Prostate gland (tissue), 2 donors: Measurements from ENCODE around the gene GSG1. TPM values are rescaled to one million over a fixed set of nuclear protein-coding genes. Genes with fewer than 3 reads are reported as not detected.

Experiments used
- DNase-seq: peaks from one replicate; pipeline ENCODE4 v3.0.0-alpha.2; 2019; ENCODE audit warnings: low spot score
- H3K27ac ChIP-seq, 2 donors: fragments of 200-600 bp; sonication (generic); 2 replicates each; pipeline ENCODE4 v1.5.1; 2017 to 2019
- H3K27me3 ChIP-seq: fragments of 200-600 bp; sonication (generic); replicated peaks from 2 replicates; pipeline ENCODE4 v1.5.1; 2019; ENCODE audit not compliant: insufficient read depth
- H3K36me3 ChIP-seq, 2 donors: fragments of 200-600 bp; sonication (generic); 1 replicate in 1 of 2; 2 replicates in 1 of 2; pipeline versions ENCODE4 v1.5.1 to v1.8.1; 2017 to 2019
- H3K4me1 ChIP-seq: fragments of 200-600 bp; sonication (generic); replicated peaks from 2 replicates; pipeline ENCODE4 v1.5.1; 2019
- H3K4me3 ChIP-seq, 2 donors: fragments of 200-600 bp; sonication (generic); 2 replicates each; pipeline ENCODE4 v1.5.1; 2017 to 2019
- H3K9me3 ChIP-seq: fragments of 200-600 bp; sonication (generic); 2 replicates; pipeline ENCODE4 v1.5.1; 2017
- CTCF ChIP-seq, 4 experiments: fragments of 200-600 bp in 2 of 4; fragments of 450-650 bp in 2 of 4; sonication (generic) in 2 of 4; IDR thresholded peaks; 1 replicate in 3 of 4; 2 replicates in 1 of 4; pipeline ENCODE4 v1.5.1; 2016 to 2019; ENCODE audit warnings: antibody characterized with exemption in 4 of 4, mild to moderate bottlenecking in 2 of 4, moderate library complexity in 2 of 4
- POLR2A ChIP-seq: fragments of 450-650 bp; IDR thresholded peaks from one replicate; pipeline ENCODE4 v1.6.1; 2016; ENCODE audit warnings: antibody characterized with exemption, mild to moderate bottlenecking
- POLR2AphosphoS5 ChIP-seq: sonication (generic); formaldehyde crosslinking; IDR thresholded peaks from one replicate; pipeline ENCODE4 v1.6.1; 2017; ENCODE audit warnings: antibody characterized with exemption
- WGBS: methylation state at CpG from one replicate; pipeline ENCODE4 v1.1.5; 2018; 5-methylcytosine and 5-hydroxymethylcytosine counted together
- intact Hi-C: fragments of 100-400 bp; cut with DNase I; formaldehyde crosslinking; loops from one replicate; pipeline ENCODE4 v1.14.2; 2022
- total RNA-seq, 2 donors: library from RNA; depleted of rRNA; stranded (reverse); fragments of >200 nt; gene quantifications; one replicate each; pipeline ENCODE4 v1.1.0, GENCODE V29; 2016

Gene GSG1
- total RNA-seq, 2 donors from 2014 or later = 21.2 TPM; not detected in 1

DNA sequence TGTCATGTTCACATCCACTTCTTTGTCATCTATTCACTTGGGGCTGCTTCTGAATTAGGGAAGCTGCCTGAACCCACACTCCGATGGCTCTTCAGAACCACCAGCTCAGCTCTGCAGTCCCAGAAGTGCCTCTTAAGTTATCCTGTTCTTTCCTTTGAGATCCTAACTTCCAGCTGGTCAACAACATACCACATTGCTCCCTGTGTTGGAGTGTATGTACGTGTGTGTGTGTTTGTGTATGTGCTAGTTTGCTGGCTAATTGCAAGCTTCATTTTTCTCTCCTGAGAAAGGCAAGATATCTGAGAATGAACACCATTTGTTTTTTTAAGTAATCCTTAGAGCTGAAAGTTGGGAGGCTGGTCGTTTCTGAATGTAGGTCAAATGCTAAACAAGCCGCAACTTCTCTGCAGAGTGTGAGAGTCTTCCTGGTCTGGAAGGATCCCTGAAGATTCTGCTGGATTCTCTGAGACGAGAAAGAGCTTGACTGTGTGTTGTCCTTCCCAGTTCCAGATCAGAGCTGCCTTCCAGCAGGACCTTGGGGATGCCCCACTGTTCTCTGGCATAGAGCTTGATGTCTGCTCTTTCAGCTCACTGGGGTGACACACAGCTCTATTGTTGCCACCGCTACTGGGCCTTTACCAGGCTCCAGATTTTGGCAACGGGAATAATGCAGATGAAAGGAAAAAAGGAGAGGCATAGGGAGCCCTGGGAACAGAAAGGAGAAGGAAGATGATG, 839 bp downstream of the GSG1 start:
- DNase-seq = no peak
- peaks cover 17% of the 10 kb centered on the region for H3K4me1 ChIP-seq

GRCh38 chr12:13101821-13102375, 1.6 kb downstream of the GSG1 start:
- 42% methylated on average over 10 of the region's 10 CpGs for WGBS
- intact Hi-C loops = loop anchor here (5.0 kb wide), 1 partner anchor 100 kb away; no protein-coding TSS in a partner anchor
- Histone ChIP-seq H3K27ac (peak overlapping the region; percentile 94 to 95), H3K9me3 (no peaks in the 10 kb centered on the region), H3K27me3 (no peaks in the 10 kb centered on the region), H3K4me3 (peak overlapping the region; percentile 46 to 48), H3K36me3 (no peaks in the 10 kb centered on the region), H3K4me1 (peaks cover 17% of the 10 kb centered on the region)
- DNase-seq = peak; percentile 64
- no peak for TF ChIP-seq CTCF (IDR thresholded peaks at IDR 0.05)
- TF ChIP-seq POLR2AphosphoS5 = peak; percentile 57
- no peak for TF ChIP-seq POLR2A

More for the DNA sequence above, 839 bp downstream of the GSG1 start:
- 54% methylated on average over 7 of the region's 7 CpGs for WGBS
- H3K9me3 ChIP-seq = no peaks in the 10 kb centered on the region
- no peaks in the 10 kb centered on the region for H3K36me3 ChIP-seq
- no peak overlapping the region for H3K4me3 ChIP-seq
- TF ChIP-seq POLR2AphosphoS5 (no peak), POLR2A (no peak), CTCF (IDR thresholded peaks at IDR 0.05) (no peak)
- intact Hi-C loops = loop anchor here (5.0 kb wide), 1 partner anchor 100 kb away; no protein-coding TSS in a partner anchor
- H3K27ac ChIP-seq = peak overlapping the region; percentile 94 to 95
- no peaks in the 10 kb centered on the region for H3K27me3 ChIP-seq

DNA sequence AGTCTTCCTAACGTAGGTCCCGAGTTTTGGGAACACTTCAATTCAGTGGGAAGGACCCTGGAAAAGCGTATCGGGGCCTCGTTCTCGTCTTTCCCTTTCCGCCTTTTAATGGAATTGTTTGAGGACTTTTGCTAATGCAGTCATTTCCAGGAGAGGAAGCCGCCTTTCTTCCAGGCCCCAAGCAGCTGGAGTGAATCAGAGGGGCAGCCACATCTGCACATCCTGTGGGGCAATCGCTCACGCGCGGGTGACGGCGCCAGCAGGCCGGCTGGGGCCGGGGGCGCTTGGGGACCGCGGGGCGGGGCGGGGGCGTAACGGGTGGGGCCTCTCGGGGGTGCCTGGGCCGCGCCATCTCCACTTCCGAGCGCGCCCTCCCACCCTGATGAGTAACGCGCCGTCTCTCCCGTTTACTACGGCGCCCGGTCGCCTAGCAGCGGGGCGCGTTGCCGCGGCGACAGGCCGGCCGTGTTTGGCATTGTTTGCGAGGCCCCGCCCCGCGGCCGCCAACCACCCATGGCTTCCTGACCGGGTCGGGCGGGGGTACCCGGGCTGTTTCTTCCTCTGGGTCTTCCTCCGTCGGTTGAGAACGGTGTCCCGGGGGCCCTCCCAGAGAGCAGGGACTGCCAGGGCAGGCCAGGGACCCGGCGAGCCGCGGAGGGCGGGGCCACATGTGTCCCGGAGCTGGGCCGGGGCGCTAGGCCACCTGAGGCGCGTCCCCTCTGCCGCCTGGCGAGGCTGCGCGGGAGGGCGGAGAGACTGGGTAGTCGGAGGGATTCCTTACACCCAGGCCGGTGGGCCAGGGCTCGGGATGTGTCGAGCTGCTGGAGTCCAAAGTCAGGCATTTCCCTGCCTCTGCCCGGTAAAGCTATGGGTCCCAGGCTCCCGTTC, 2.3 kb downstream of the GSG1 start:
- peak overlapping the region; percentile 46 to 48 for H3K4me3 ChIP-seq
- H3K36me3 ChIP-seq = no peaks in the 10 kb centered on the region
- no peaks in the 10 kb centered on the region for H3K27me3 ChIP-seq
- 3% methylated on average over 41 of the region's 79 CpGs for WGBS
- peaks cover 17% of the 10 kb centered on the region for H3K4me1 ChIP-seq
- intact Hi-C loops = loop anchor here (5.0 kb wide), 1 partner anchor 101 kb away; no protein-coding TSS in a partner anchor
- H3K9me3 ChIP-seq = no peaks in the 10 kb centered on the region
- peak; percentile 86 for DNase-seq
- peak overlapping the region; percentile 94 to 95 for H3K27ac ChIP-seq
- TF ChIP-seq POLR2A (peak; percentile 34), CTCF (IDR thresholded peaks at IDR 0.05) (peak in 1 of 4 experiments; percentile 21), POLR2AphosphoS5 (peak; percentile 62)

GRCh38 chr12:13100605-13100881, 2.9 kb downstream of the GSG1 start:
- intact Hi-C loops = loop anchor here (5.0 kb wide), 1 partner anchor 102 kb away; no protein-coding TSS in a partner anchor
- H3K4me1 ChIP-seq = peaks cover 17% of the 10 kb centered on the region
- H3K27ac ChIP-seq = peak overlapping the region; percentile 94 to 95
- no peak for TF ChIP-seq POLR2A
- no peak for TF ChIP-seq POLR2AphosphoS5
- no peak for TF ChIP-seq CTCF (IDR thresholded peaks at IDR 0.05)
- H3K4me3 ChIP-seq = peak overlapping the region; percentile 46 to 48
- H3K9me3 ChIP-seq = no peaks in the 10 kb centered on the region
- no peaks in the 10 kb centered on the region for H3K36me3 ChIP-seq
- no peaks in the 10 kb centered on the region for H3K27me3 ChIP-seq
- WGBS = 22% methylated on average over 6 of the region's 6 CpGs
- DNase-seq = no peak
